Omental fat pad (tissue), 4 donors: ENCODE data around the gene MTMR12. TPM values are rescaled to one million over a fixed set of nuclear protein-coding genes. Genes with fewer than 3 reads are reported as not detected.
"Not testable (repeated sequence)": the region's sequence is repeated elsewhere in the genome, so short reads cannot be mapped to it uniquely, and the experiment has no call there.

Experiments
- ATAC-seq: fragments of 150-250 bp; one replicate; pipeline ENCODE4 v1.9.1; 2016; ENCODE audit warnings: mild to moderate bottlenecking, moderate library complexity; ENCODE audit not compliant: low FRiP score
- DNase-seq: peaks from one replicate; pipeline ENCODE4 v3.0.0-alpha.2; 2019; ENCODE audit warnings: low spot score
- total RNA-seq, 4 donors: library from RNA; depleted of rRNA; stranded (reverse); fragments of >200 nt; gene quantifications; one replicate each; pipeline ENCODE4 v1.1.0, GENCODE V29; 2016
- TF ChIP-seq, protein P1 (sequence below), 3 donors: fragments of 450-650 bp; IDR thresholded peaks; one replicate each; pipeline ENCODE4 v1.5.1; 2016 to 2017; ENCODE audit warnings: antibody characterized with exemption in 3 of 3, mild to moderate bottlenecking in 3 of 3, moderate library complexity in 2 of 3

The MTMR12 gene
- total RNA-seq, 4 donors from 2014 or later = 34.2 to 79.5 (median 57.4) TPM

DNA sequence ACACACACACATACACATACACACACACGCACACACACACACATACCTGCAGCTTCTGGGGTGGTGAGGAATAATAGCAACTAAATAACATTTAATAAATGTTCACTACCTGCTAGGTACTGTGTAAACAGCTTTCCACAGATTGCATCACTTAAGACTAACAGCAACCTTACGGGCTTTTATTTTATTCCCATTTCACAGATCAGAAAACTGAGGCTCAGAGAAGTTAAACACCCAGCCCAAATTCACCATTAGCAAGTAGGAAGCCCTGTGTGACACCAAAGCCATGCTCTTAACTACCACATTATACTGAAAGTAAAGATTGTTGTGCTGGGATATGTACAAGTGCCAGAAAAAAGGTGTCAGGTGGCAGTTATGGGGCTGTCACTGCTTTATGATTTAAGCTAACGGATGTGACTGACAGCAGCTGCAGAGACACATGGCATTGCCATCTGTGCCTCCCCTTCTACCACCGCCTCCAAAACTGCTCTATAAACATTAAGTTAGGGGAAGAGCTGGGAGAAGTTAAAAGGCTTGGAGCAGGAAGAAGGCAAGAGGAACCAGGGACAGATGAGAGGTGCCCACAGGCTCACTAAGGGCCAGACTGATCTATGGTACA lies 13.6 kb downstream of the MTMR12 start:
- DNase-seq (no peak), ATAC-seq (no peak)
- TF ChIP-seq, protein P1, sequence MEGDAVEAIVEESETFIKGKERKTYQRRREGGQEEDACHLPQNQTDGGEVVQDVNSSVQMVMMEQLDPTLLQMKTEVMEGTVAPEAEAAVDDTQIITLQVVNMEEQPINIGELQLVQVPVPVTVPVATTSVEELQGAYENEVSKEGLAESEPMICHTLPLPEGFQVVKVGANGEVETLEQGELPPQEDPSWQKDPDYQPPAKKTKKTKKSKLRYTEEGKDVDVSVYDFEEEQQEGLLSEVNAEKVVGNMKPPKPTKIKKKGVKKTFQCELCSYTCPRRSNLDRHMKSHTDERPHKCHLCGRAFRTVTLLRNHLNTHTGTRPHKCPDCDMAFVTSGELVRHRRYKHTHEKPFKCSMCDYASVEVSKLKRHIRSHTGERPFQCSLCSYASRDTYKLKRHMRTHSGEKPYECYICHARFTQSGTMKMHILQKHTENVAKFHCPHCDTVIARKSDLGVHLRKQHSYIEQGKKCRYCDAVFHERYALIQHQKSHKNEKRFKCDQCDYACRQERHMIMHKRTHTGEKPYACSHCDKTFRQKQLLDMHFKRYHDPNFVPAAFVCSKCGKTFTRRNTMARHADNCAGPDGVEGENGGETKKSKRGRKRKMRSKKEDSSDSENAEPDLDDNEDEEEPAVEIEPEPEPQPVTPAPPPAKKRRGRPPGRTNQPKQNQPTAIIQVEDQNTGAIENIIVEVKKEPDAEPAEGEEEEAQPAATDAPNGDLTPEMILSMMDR (IDR thresholded peaks at IDR 0.05) = no peak

DNA sequence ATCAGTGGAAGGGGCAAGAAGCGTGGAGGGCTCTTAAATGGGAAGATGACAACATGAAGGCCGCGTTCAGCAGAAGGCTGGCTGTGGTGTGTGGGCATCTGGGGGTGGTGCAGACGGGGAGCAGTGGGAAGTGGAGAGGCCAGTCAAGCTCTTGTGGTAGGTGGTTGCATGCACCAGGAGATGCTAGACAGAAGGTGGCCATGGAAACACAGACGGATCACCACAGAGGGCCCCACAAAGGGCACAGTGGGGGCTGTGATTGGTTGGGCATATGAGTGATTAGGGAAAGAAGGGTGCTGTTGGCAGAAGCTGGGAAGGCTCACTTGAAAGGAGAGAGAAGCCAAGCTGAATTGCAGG lies 14.7 kb downstream of the MTMR12 start:
- TF ChIP-seq, protein P1 (IDR thresholded peaks at IDR 0.05) = no peak
- ATAC-seq (no peak), DNase-seq (no peak)

DNA sequence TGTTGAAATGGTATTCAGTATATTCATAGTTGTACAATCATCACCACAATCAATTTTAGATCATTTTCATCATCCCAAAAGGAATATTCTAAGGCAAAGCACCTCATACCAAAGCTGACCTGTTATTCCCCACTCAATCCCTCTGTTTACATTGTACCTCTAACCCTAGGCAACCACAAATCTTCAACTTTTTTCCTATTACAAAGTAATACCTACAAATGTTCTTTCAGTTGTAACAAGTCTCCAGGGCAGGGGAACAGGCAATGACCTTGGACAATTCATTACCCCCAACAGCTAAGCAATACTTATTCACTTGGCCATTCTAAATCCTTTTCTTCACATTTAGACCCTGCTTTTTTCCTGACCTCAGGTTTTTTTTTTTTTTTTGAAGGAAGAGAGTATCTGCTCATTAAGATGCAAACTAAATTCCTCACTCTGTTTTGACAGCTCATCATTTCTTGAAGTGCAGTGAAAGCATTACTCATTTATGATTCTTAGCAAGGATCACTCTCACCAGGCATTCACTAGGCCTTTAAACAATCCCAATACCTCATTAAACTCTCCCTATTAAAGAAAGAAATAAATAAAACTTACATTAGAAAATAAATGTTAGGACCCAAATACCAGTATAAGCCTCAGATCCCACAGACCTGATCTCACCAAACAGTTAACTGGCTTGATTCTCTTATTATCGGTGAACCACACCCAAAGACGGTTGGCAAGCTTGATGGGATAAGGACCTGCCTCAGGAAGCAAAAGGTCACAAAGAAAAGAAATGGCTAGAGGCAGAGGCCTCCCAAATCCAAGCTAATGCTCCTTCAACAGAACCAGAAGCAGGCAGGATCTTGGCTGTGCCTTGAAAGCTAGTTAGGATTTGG lies 15.3 kb downstream of the MTMR12 start:
- ATAC-seq = no peak

DNA sequence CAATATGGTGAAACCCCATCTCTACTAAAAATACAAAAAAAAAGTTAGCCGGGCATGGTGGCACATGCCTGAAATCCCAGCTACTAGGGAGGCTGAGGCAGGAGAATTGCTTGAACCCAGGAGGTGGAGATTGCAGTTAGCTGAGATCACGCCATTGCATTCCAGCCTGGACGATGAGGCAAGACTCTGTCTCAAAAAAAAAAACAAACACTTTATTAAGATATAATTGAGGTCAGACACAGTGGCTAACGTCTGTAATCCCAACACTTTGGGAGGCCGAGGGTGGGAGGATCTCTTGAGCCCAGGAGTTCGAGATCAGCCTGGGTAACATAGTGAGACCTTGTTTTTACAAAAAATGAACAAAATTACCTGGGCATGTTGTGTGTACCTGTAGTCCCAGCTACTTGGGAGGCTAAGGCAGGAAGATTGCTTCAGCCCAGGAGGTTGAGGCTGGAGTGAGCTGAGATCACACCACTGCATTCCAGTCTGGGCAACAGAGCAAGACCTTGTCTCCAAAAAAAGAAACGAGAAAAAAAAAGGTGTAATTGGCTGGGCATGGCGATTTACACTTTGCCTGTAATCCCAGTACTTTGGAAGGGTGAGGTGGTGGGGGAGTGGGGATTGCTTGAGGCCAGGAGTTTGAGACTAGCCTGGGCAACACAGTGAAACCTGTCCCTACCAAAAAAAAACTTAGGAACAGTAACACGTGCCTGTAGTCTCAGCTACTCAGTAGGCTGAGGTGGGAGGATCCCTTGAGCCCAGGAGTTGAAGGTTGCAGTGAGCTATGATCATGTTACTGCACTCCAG lies 16.6 kb downstream of the MTMR12 start:
- not testable (repeated sequence) for ATAC-seq, DNase-seq

More for the DNA sequence above, 15.3 kb downstream of the MTMR12 start:
- DNase-seq = no peak
- TF ChIP-seq, protein P1 (IDR thresholded peaks at IDR 0.05) = no peak

- DNase-seq (no peak), ATAC-seq (no peak)
- TF ChIP-seq, protein P1 (IDR thresholded peaks at IDR 0.05) = no peak
Measured at GRCh38 chr5:32291591-32291990, 21.1 kb downstream of the MTMR12 start.

GRCh38 chr5:32290922-32291321 lies 21.8 kb downstream of the MTMR12 start:
- ATAC-seq = no peak
- no peak for DNase-seq
- TF ChIP-seq, protein P1 (IDR thresholded peaks at IDR 0.05) = no peak

DNA sequence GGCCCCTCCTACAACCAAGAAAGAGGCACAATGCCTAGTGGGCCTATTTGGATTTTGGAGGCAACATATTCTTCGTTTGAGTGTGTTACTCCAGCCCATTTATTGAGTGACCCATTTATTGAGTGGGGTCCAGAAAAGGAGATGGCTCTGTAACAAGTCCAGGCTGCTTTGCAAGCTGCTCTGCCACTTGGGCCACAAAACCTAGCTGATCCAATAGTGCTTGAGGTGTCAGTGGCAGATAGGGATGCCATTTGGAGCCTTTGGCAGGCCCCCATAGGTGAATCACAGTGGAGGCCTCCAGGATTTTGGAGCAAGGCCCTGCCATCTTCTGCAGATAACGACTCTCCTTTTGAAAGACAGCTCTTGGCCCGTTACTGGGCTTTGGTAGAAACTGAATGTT lies 22.2 kb downstream of the MTMR12 start:
- not testable (repeated sequence) for ATAC-seq, DNase-seq

GRCh38 chr5:32289986-32290385 lies 22.8 kb downstream of the MTMR12 start:
- DNase-seq, ATAC-seq: not testable (repeated sequence)

GRCh38 chr5:32288135-32288534 lies 24.6 kb downstream of the MTMR12 start:
- ATAC-seq, DNase-seq: not testable (repeated sequence)

GRCh38 chr5:32287525-32287924 lies 25.2 kb downstream of the MTMR12 start:
- DNase-seq, ATAC-seq: not testable (repeated sequence)
